ENCODE results near the gene OTOF. TPM values are rescaled to one million over a fixed set of nuclear protein-coding genes. Genes with fewer than 3 reads are reported as not detected.

Gene OTOF
- total and polyA plus RNA-seq, 10 donors, result 0.06 to 1.6 (median 0.25) TPM

- no peaks in the 10 kb centered on the region for H3K9me3 ChIP-seq
- peaks cover 0 to 31% (median 0%) of the 10 kb centered on the region in 7 donors for H3K27me3 ChIP-seq (replicated peaks in 1 of 7)
- TF ChIP-seq CTCF (IDR thresholded peaks at IDR 0.05 in 8 of 11, conservative IDR thresholded peaks at IDR 0.05 in 3 of 11) (no peak), POLR2A (IDR thresholded peaks at IDR 0.05) (no peak), POLR2AphosphoS5 (IDR thresholded peaks at IDR 0.05) (no peak)
- 0 to 72% (median 54%) methylated on average over 1 to 5 of the region's 5 CpGs for WGBS, 5 donors
- peak; percentile 56 for DNase-seq
- no peaks in the 10 kb centered on the region for H3K36me3 ChIP-seq
- no peak overlapping the region for H3K27ac ChIP-seq
- no peak overlapping the region for H3K4me3 ChIP-seq
- intact Hi-C loops (cut with DNase I; ENCODE audit: low total_unique reads), result no loop called here
- no peaks in the 10 kb centered on the region for H3K4me1 ChIP-seq
These were observed 37.8 kb upstream of the OTOF start for GRCh38 chr2:26515771-26516170.

- DNase-seq, result peak; percentile 68
- H3K4me1 ChIP-seq, result no peaks in the 10 kb centered on the region
- no peak overlapping the region for H3K27ac ChIP-seq
- H3K27me3 ChIP-seq (replicated peaks in 1 of 7), result peaks cover 0 to 23% (median 0%) of the 10 kb centered on the region in 7 donors
- WGBS, 5 donors, result 79 to 86% (median 82%) methylated on average over 6 to 7 of the region's 7 CpGs
- no peak overlapping the region for H3K4me3 ChIP-seq
- intact Hi-C loops (cut with DNase I; ENCODE audit: low total_unique reads), result no loop called here
- TF ChIP-seq POLR2AphosphoS5 (IDR thresholded peaks at IDR 0.05) (no peak), CTCF (IDR thresholded peaks at IDR 0.05 in 8 of 11, conservative IDR thresholded peaks at IDR 0.05 in 3 of 11) (no peak), POLR2A (IDR thresholded peaks at IDR 0.05) (no peak)
- no peaks in the 10 kb centered on the region for H3K9me3 ChIP-seq
- H3K36me3 ChIP-seq, result no peaks in the 10 kb centered on the region
These were observed 36.1 kb upstream of the OTOF start for GRCh38 chr2:26514045-26514444.

GRCh38 chr2:26513261-26513660 lies 35.3 kb upstream of the OTOF start:
- WGBS, 5 donors, result 86 to 92% (median 88%) methylated on average over 9 of the region's 9 CpGs
- peak; percentile 56 for DNase-seq
- Histone ChIP-seq H3K4me1 (no peaks in the 10 kb centered on the region), H3K27me3 (replicated peaks in 1 of 7) (peaks cover 0 to 15% (median 0%) of the 10 kb centered on the region in 7 donors), H3K27ac (no peak overlapping the region), H3K9me3 (no peaks in the 10 kb centered on the region), H3K36me3 (no peaks in the 10 kb centered on the region), H3K4me3 (no peak overlapping the region)
- TF ChIP-seq POLR2A (IDR thresholded peaks at IDR 0.05), result no peak
- TF ChIP-seq POLR2AphosphoS5 (IDR thresholded peaks at IDR 0.05), result no peak
- no peak for TF ChIP-seq CTCF (IDR thresholded peaks at IDR 0.05 in 8 of 11, conservative IDR thresholded peaks at IDR 0.05 in 3 of 11)
- intact Hi-C loops (cut with DNase I; ENCODE audit: low total_unique reads), result no loop called here

- Histone ChIP-seq H3K36me3 (no peaks in the 10 kb centered on the region), H3K27me3 (replicated peaks in 1 of 7) (peaks cover 0 to 15% (median 0%) of the 10 kb centered on the region in 7 donors), H3K4me3 (no peak overlapping the region), H3K4me1 (no peaks in the 10 kb centered on the region), H3K27ac (no peak overlapping the region), H3K9me3 (no peaks in the 10 kb centered on the region)
- 92 to 97% (median 92%) methylated on average over 7 of the region's 7 CpGs for WGBS, 5 donors
- TF ChIP-seq POLR2AphosphoS5 (IDR thresholded peaks at IDR 0.05), result no peak
- TF ChIP-seq POLR2A (IDR thresholded peaks at IDR 0.05), result no peak
- TF ChIP-seq CTCF (IDR thresholded peaks at IDR 0.05 in 8 of 11, conservative IDR thresholded peaks at IDR 0.05 in 3 of 11), result no peak
- peak; percentile 57 for DNase-seq
- intact Hi-C loops (cut with DNase I; ENCODE audit: low total_unique reads), result no loop called here
These were observed 33.5 kb upstream of the OTOF start for GRCh38 chr2:26511466-26511865.

All from spleen (tissue), 11 donors.